Measurements from ENCODE around the gene STARD8. TPM values are rescaled to one million over a fixed set of nuclear protein-coding genes. Genes with fewer than 3 reads are reported as not detected.

The STARD8 gene
- total RNA-seq, 4 donors from 2014 or later, result 0.70 to 5.0 (median 4.1) TPM

GRCh38 chrX:68682790-68683189 lies 35.3 kb downstream of the STARD8 start:
- no peaks in the 10 kb centered on the region for H3K27me3 ChIP-seq
- no peaks in the 10 kb centered on the region for H3K36me3 ChIP-seq
- no peak overlapping the region for H3K27ac ChIP-seq
- no peaks in the 10 kb centered on the region for H3K4me1 ChIP-seq
- no peaks in the 10 kb centered on the region for H3K9me3 ChIP-seq
- no peak overlapping the region for H3K4me3 ChIP-seq
- DNase-seq, result no peak
- TF ChIP-seq CTCF (IDR thresholded peaks at IDR 0.05) (no peak), POLR2A (IDR thresholded peaks at IDR 0.05) (no peak)

GRCh38 chrX:68683580-68683979 lies 36.1 kb downstream of the STARD8 start:
- no peak for DNase-seq
- H3K4me1 ChIP-seq, result no peaks in the 10 kb centered on the region
- TF ChIP-seq POLR2A (IDR thresholded peaks at IDR 0.05) (no peak), CTCF (IDR thresholded peaks at IDR 0.05) (no peak)
- no peak overlapping the region for H3K4me3 ChIP-seq
- H3K9me3 ChIP-seq, result no peaks in the 10 kb centered on the region
- no peak overlapping the region for H3K27ac ChIP-seq
- no peaks in the 10 kb centered on the region for H3K36me3 ChIP-seq
- H3K27me3 ChIP-seq, result no peaks in the 10 kb centered on the region

- TF ChIP-seq POLR2A (IDR thresholded peaks at IDR 0.05) (no peak), CTCF (IDR thresholded peaks at IDR 0.05) (no peak)
- H3K27me3 ChIP-seq, result no peaks in the 10 kb centered on the region
- no peaks in the 10 kb centered on the region for H3K4me1 ChIP-seq
- H3K4me3 ChIP-seq, result no peak overlapping the region
- H3K36me3 ChIP-seq, result no peaks in the 10 kb centered on the region
- peak overlapping the region in 1 of 4 donors; percentile 43 for H3K27ac ChIP-seq
- H3K9me3 ChIP-seq, result no peaks in the 10 kb centered on the region
- no peak for DNase-seq
Measured at GRCh38 chrX:68684291-68684918, 36.9 kb downstream of the STARD8 start.

GRCh38 chrX:68684919-68685304 lies 37.4 kb downstream of the STARD8 start:
- H3K27ac ChIP-seq, result no peak overlapping the region
- no peak for DNase-seq
- H3K36me3 ChIP-seq, result no peaks in the 10 kb centered on the region
- no peaks in the 10 kb centered on the region for H3K9me3 ChIP-seq
- H3K4me1 ChIP-seq, result no peaks in the 10 kb centered on the region
- no peak for TF ChIP-seq CTCF (IDR thresholded peaks at IDR 0.05)
- TF ChIP-seq POLR2A (IDR thresholded peaks at IDR 0.05), result no peak
- H3K4me3 ChIP-seq, result no peak overlapping the region
- no peaks in the 10 kb centered on the region for H3K27me3 ChIP-seq

GRCh38 chrX:68685685-68686084 lies 38.2 kb downstream of the STARD8 start:
- Histone ChIP-seq H3K4me3 (peak overlapping the region in 1 of 4 donors; percentile 35), H3K27ac (no peak overlapping the region), H3K36me3 (no peaks in the 10 kb centered on the region), H3K4me1 (no peaks in the 10 kb centered on the region), H3K27me3 (no peaks in the 10 kb centered on the region), H3K9me3 (no peaks in the 10 kb centered on the region)
- no peak for DNase-seq
- no peak for TF ChIP-seq CTCF (IDR thresholded peaks at IDR 0.05)
- no peak for TF ChIP-seq POLR2A (IDR thresholded peaks at IDR 0.05)

Measured in Peyer's patch (tissue), 4 donors.